Ascending aorta (tissue), 2 donors: Measurements from ENCODE around the gene CCDC57. TPM values are rescaled to one million over a fixed set of nuclear protein-coding genes. Genes with fewer than 3 reads are reported as not detected.

ENCODE experiments used
- DNase-seq, 2 donors: peaks; one replicate each; pipeline ENCODE4 v3.0.0-alpha.2; 2019; ENCODE audit warnings: low spot score in 2 of 2
- H3K27ac ChIP-seq, 2 donors: fragments of 200-600 bp; sonication (generic); one replicate each; pipeline ENCODE4 v1.5.1; 2016 to 2017; ENCODE audit warnings: mild to moderate bottlenecking in 1 of 2
- H3K27me3 ChIP-seq: fragments of 200-600 bp; sonication (generic); one replicate; pipeline ENCODE4 v1.5.1; 2017
- H3K36me3 ChIP-seq, 2 donors: fragments of 200-600 bp; sonication (generic); one replicate each; pipeline ENCODE4 v1.5.1; 2016
- H3K4me1 ChIP-seq, 2 donors: fragments of 200-600 bp; sonication (generic); one replicate each; pipeline ENCODE4 v1.5.1; 2016 to 2017; ENCODE audit warnings: mild to moderate bottlenecking in 1 of 2
- H3K4me3 ChIP-seq, 2 donors: fragments of 200-600 bp; sonication (generic); one replicate each; pipeline ENCODE4 v1.5.1; 2016 to 2017; ENCODE audit warnings: mild to moderate bottlenecking in 1 of 2
- H3K9me3 ChIP-seq, 2 donors: fragments of 200-600 bp; sonication (generic); one replicate each; pipeline ENCODE4 v1.5.1; 2016
- CTCF ChIP-seq, 3 experiments: fragments of 200-600 bp in 2 of 3; fragments of 450-650 bp in 1 of 3; sonication (generic) in 2 of 3; IDR thresholded peaks; one replicate each; pipeline ENCODE4 v1.5.1; 2016 to 2019; ENCODE audit warnings: antibody characterized with exemption in 3 of 3, mild to moderate bottlenecking in 1 of 3, moderate library complexity in 1 of 3
- intact Hi-C: fragments of 100-400 bp; cut with DNase I; formaldehyde crosslinking; loops from one replicate; pipeline ENCODE4 v1.15.1; 2023
- total RNA-seq: library from RNA; depleted of rRNA; stranded (reverse); fragments of >200 nt; gene quantifications from one replicate; pipeline ENCODE4 v1.1.0, GENCODE V29; 2016

Gene CCDC57
- total RNA-seq, 1 donor from 2014 or later: 12.8 TPM

GRCh38 chr17:82079001-82079677 lies 133.5 kb downstream of the CCDC57 start:
- intact Hi-C loops: no loop called here
- Histone ChIP-seq H3K4me1 (no peaks in the 10 kb centered on the region), H3K27me3 (no peaks in the 10 kb centered on the region), H3K27ac (no peak overlapping the region), H3K4me3 (no peak overlapping the region), H3K36me3 (peaks cover 49 to 58% of the 10 kb centered on the region in 2 donors), H3K9me3 (no peaks in the 10 kb centered on the region)
- DNase-seq: no peak
- no peak for TF ChIP-seq CTCF (IDR thresholded peaks at IDR 0.05)

- no peak for TF ChIP-seq CTCF (IDR thresholded peaks at IDR 0.05)
- H3K4me3 ChIP-seq: no peak overlapping the region
- H3K36me3 ChIP-seq: peaks cover 42 to 51% of the 10 kb centered on the region in 2 donors
- intact Hi-C loops: no loop called here
- no peak for DNase-seq
- H3K9me3 ChIP-seq: no peaks in the 10 kb centered on the region
- no peaks in the 10 kb centered on the region for H3K4me1 ChIP-seq
- H3K27ac ChIP-seq: no peak overlapping the region
- H3K27me3 ChIP-seq: no peaks in the 10 kb centered on the region
Observed at GRCh38 chr17:82078433-82078832, 134.2 kb downstream of the CCDC57 start.

- no peak for TF ChIP-seq CTCF (IDR thresholded peaks at IDR 0.05)
- H3K9me3 ChIP-seq: no peaks in the 10 kb centered on the region
- H3K4me1 ChIP-seq: no peaks in the 10 kb centered on the region
- no peak for DNase-seq
- H3K27ac ChIP-seq: no peak overlapping the region
- H3K27me3 ChIP-seq: no peaks in the 10 kb centered on the region
- intact Hi-C loops: no loop called here
- H3K36me3 ChIP-seq: peaks cover 35 to 44% of the 10 kb centered on the region in 2 donors
- no peak overlapping the region for H3K4me3 ChIP-seq
Observed at GRCh38 chr17:82077617-82078358, 134.9 kb downstream of the CCDC57 start.

- TF ChIP-seq CTCF (IDR thresholded peaks at IDR 0.05): no peak
- Histone ChIP-seq H3K27me3 (no peaks in the 10 kb centered on the region), H3K27ac (no peak overlapping the region), H3K4me3 (no peak overlapping the region), H3K36me3 (peaks cover 27 to 36% of the 10 kb centered on the region in 2 donors), H3K9me3 (no peaks in the 10 kb centered on the region), H3K4me1 (no peaks in the 10 kb centered on the region)
- intact Hi-C loops: no loop called here
- no peak for DNase-seq
Observed at GRCh38 chr17:82076785-82077591, 135.7 kb downstream of the CCDC57 start.

GRCh38 chr17:82076018-82076784 lies 136.4 kb downstream of the CCDC57 start:
- Histone ChIP-seq H3K4me3 (no peak overlapping the region), H3K9me3 (no peaks in the 10 kb centered on the region), H3K27me3 (no peaks in the 10 kb centered on the region), H3K36me3 (peaks cover 19 to 30% of the 10 kb centered on the region in 2 donors), H3K4me1 (no peaks in the 10 kb centered on the region), H3K27ac (no peak overlapping the region)
- no peak for DNase-seq
- TF ChIP-seq CTCF (IDR thresholded peaks at IDR 0.05): no peak
- intact Hi-C loops: no loop called here
